IPS-18c (cell line): ENCODE results near the gene FKBP2.

Source experiments
- H3K4me3 ChIP-seq: 2 replicates; pipeline ENCODE4 v1.7.0; 2013; ENCODE audit warnings: low read depth, mild to moderate bottlenecking, low read length, moderate library complexity; ENCODE audit not compliant: insufficient read depth
- H3K9me3 ChIP-seq: one replicate; pipeline ENCODE4 v1.6.1; 2013; ENCODE audit warnings: mild to moderate bottlenecking, low read length, moderate library complexity; ENCODE audit not compliant: control insufficient read depth, insufficient read depth

FKBP2 gene

GRCh38 chr11:64229744-64230170 lies 11.1 kb upstream of the FKBP2 start:
- peaks cover 2% of the 10 kb centered on the region for H3K9me3 ChIP-seq
- H3K4me3 ChIP-seq = peak overlapping the region; percentile 64

- Histone ChIP-seq H3K4me3 (peak within 1 kb of the TSS; percentile 64), H3K9me3 (peaks cover 2% of the 10 kb centered on the region)
These were observed 10.5 kb upstream of the FKBP2 start, which contains the start of gene DNAJC4 for GRCh38 chr11:64230171-64230984. Gene DNAJC4 (plus strand): TSS chr11:64230548. CDS start chr11:64230855, 307 bp downstream.

- Histone ChIP-seq H3K4me3 (peak overlapping the region; percentile 64), H3K9me3 (peaks cover 2% of the 10 kb centered on the region)
These were observed 9.9 kb upstream of the FKBP2 start for GRCh38 chr11:64230985-64231365.

GRCh38 chr11:64231546-64231945 lies 9.3 kb upstream of the FKBP2 start:
- Histone ChIP-seq H3K9me3 (peaks cover 2% of the 10 kb centered on the region), H3K4me3 (no peak overlapping the region)

GRCh38 chr11:64232182-64232966 lies 8.5 kb upstream of the FKBP2 start:
- H3K9me3 ChIP-seq = no peaks in the 10 kb centered on the region
- no peak overlapping the region for H3K4me3 ChIP-seq

GRCh38 chr11:64232967-64233315 lies 8.0 kb upstream of the FKBP2 start:
- Histone ChIP-seq H3K4me3 (no peak overlapping the region), H3K9me3 (no peaks in the 10 kb centered on the region)

GRCh38 chr11:64233913-64234586 lies 6.8 kb upstream of the FKBP2 start, which contains the start of gene VEGFB:
Gene VEGFB (plus strand): TSS chr11:64234584. CDS start chr11:64234834, 250 bp downstream.
- Histone ChIP-seq H3K9me3 (no peaks in the 10 kb centered on the region), H3K4me3 (peak within 1 kb of the TSS; percentile 64)

- no peaks in the 10 kb centered on the region for H3K9me3 ChIP-seq
- H3K4me3 ChIP-seq = peak overlapping the region; percentile 64
These were observed 6.1 kb upstream of the FKBP2 start for GRCh38 chr11:64234647-64235379.

GRCh38 chr11:64235437-64236161 lies 5.3 kb upstream of the FKBP2 start:
- Histone ChIP-seq H3K4me3 (peak overlapping the region; percentile 64), H3K9me3 (no peaks in the 10 kb centered on the region)

GRCh38 chr11:64237484-64237951 lies 3.4 kb upstream of the FKBP2 start:
- Histone ChIP-seq H3K9me3 (no peaks in the 10 kb centered on the region), H3K4me3 (no peak overlapping the region)

- Histone ChIP-seq H3K9me3 (no peaks in the 10 kb centered on the region), H3K4me3 (no peak overlapping the region)
These were observed 2.8 kb upstream of the FKBP2 start for GRCh38 chr11:64238076-64238475.

- H3K9me3 ChIP-seq = no peaks in the 10 kb centered on the region
These were observed 1.9 kb upstream of the FKBP2 start for GRCh38 chr11:64238999-64239398.

GRCh38 chr11:64239662-64240434 lies 1.0 kb upstream of the FKBP2 start:
- H3K4me3 ChIP-seq = peak overlapping the region; percentile 96

More at GRCh38 chr11:64238999-64239398, 1.9 kb upstream of the FKBP2 start:
- no peak overlapping the region for H3K4me3 ChIP-seq

GRCh38 chr11:64241241-64241490 lies 271 bp downstream of the FKBP2 start:
- Histone ChIP-seq H3K9me3 (no peaks in the 10 kb centered on the region), H3K4me3 (peak overlapping the region; percentile 96)

More at GRCh38 chr11:64239662-64240434, 1.0 kb upstream of the FKBP2 start:
- H3K9me3 ChIP-seq = no peaks in the 10 kb centered on the region

GRCh38 chr11:64241491-64242374 lies 838 bp downstream of the FKBP2 start:
- no peaks in the 10 kb centered on the region for H3K9me3 ChIP-seq
- H3K4me3 ChIP-seq = peak overlapping the region; percentile 96
